ENCODE results near the gene ATP10B.

ATP10B gene

GRCh38 chr5:160548949-160549645 lies 302.9 kb downstream of the ATP10B start:
- H3K36me3 ChIP-seq (ENCODE audit: insufficient read depth, low read length) = no peaks in the 10 kb centered on the region
- no peaks in the 10 kb centered on the region for H3K79me2 ChIP-seq (ENCODE audit: insufficient read depth, low read length)
- no peak overlapping the region for H2AFZ ChIP-seq (ENCODE audit: low read depth, low read length)
- ATAC-seq (ENCODE audit: insufficient read depth, low read depth) = no peak
- no peaks in the 10 kb centered on the region for H3K9me3 ChIP-seq (ENCODE audit: insufficient read depth, low read length, severe bottlenecking)
- no peak overlapping the region for H3K27ac ChIP-seq (ENCODE audit: low read length)
- DNase-seq = no peak
- no peak overlapping the region for H3K4me2 ChIP-seq (ENCODE audit: insufficient read depth, low read length)
- H4K20me1 ChIP-seq (ENCODE audit: insufficient read depth, low read length) = no peaks in the 10 kb centered on the region
- no peak for TF ChIP-seq EZH2 (IDR thresholded peaks at IDR 0.05; ENCODE audit: borderline replicate concordance, low read depth, low read length, severe bottlenecking)
- TF ChIP-seq CTCF (IDR thresholded peaks at IDR 0.05; ENCODE audit: borderline replicate concordance, extremely low read depth, low read length, poor library complexity, severe bottlenecking) = no peak
- H3K9ac ChIP-seq (ENCODE audit: low read depth, low read length) = no peak overlapping the region
- no peak overlapping the region for H3K4me3 ChIP-seq (ENCODE audit: low read depth in 1 of 2, low read length in 2 of 2)
- H3K4me1 ChIP-seq (ENCODE audit: insufficient read depth, low read length) = no peaks in the 10 kb centered on the region
- H3K27me3 ChIP-seq (ENCODE audit: insufficient read depth, low read length, poor library complexity) = no peaks in the 10 kb centered on the region

- Histone ChIP-seq H3K9me3 (ENCODE audit: insufficient read depth, low read length, severe bottlenecking) (no peaks in the 10 kb centered on the region), H3K27ac (ENCODE audit: low read length) (no peak overlapping the region), H4K20me1 (ENCODE audit: insufficient read depth, low read length) (no peaks in the 10 kb centered on the region), H3K79me2 (ENCODE audit: insufficient read depth, low read length) (no peaks in the 10 kb centered on the region), H3K4me3 (ENCODE audit: low read depth in 1 of 2, low read length in 2 of 2) (no peak overlapping the region), H3K36me3 (ENCODE audit: insufficient read depth, low read length) (no peaks in the 10 kb centered on the region), H3K27me3 (ENCODE audit: insufficient read depth, low read length, poor library complexity) (no peaks in the 10 kb centered on the region), H2AFZ (ENCODE audit: low read depth, low read length) (no peak overlapping the region), H3K9ac (ENCODE audit: low read depth, low read length) (no peak overlapping the region), H3K4me1 (ENCODE audit: insufficient read depth, low read length) (no peaks in the 10 kb centered on the region), H3K4me2 (ENCODE audit: insufficient read depth, low read length) (no peak overlapping the region)
- DNase-seq (no peak), ATAC-seq (ENCODE audit: insufficient read depth, low read depth) (no peak)
- TF ChIP-seq CTCF (IDR thresholded peaks at IDR 0.05; ENCODE audit: borderline replicate concordance, extremely low read depth, low read length, poor library complexity, severe bottlenecking) (no peak), EZH2 (IDR thresholded peaks at IDR 0.05; ENCODE audit: borderline replicate concordance, low read depth, low read length, severe bottlenecking) (no peak)
Measured at GRCh38 chr5:160547872-160548271, 304.1 kb downstream of the ATP10B start.

GRCh38 chr5:160547061-160547460 lies 304.9 kb downstream of the ATP10B start:
- no peak overlapping the region for H3K4me3 ChIP-seq (ENCODE audit: low read depth in 1 of 2, low read length in 2 of 2)
- ATAC-seq (ENCODE audit: insufficient read depth, low read depth) (no peak), DNase-seq (no peak)
- H3K9me3 ChIP-seq (ENCODE audit: insufficient read depth, low read length, severe bottlenecking) = no peaks in the 10 kb centered on the region
- no peaks in the 10 kb centered on the region for H3K27me3 ChIP-seq (ENCODE audit: insufficient read depth, low read length, poor library complexity)
- no peaks in the 10 kb centered on the region for H4K20me1 ChIP-seq (ENCODE audit: insufficient read depth, low read length)
- no peak overlapping the region for H2AFZ ChIP-seq (ENCODE audit: low read depth, low read length)
- H3K27ac ChIP-seq (ENCODE audit: low read length) = no peak overlapping the region
- H3K4me2 ChIP-seq (ENCODE audit: insufficient read depth, low read length) = no peak overlapping the region
- no peak overlapping the region for H3K9ac ChIP-seq (ENCODE audit: low read depth, low read length)
- TF ChIP-seq EZH2 (IDR thresholded peaks at IDR 0.05; ENCODE audit: borderline replicate concordance, low read depth, low read length, severe bottlenecking) (no peak), CTCF (IDR thresholded peaks at IDR 0.05; ENCODE audit: borderline replicate concordance, extremely low read depth, low read length, poor library complexity, severe bottlenecking) (no peak)
- H3K79me2 ChIP-seq (ENCODE audit: insufficient read depth, low read length) = no peaks in the 10 kb centered on the region
- H3K4me1 ChIP-seq (ENCODE audit: insufficient read depth, low read length) = no peaks in the 10 kb centered on the region
- H3K36me3 ChIP-seq (ENCODE audit: insufficient read depth, low read length) = no peaks in the 10 kb centered on the region

All from DND-41 (cell line).